GM18505 (cell line): ENCODE data around the gene MAD2L2.
"Not testable (repeated sequence)": the region's sequence is repeated elsewhere in the genome, so short reads cannot be mapped to it uniquely, and the experiment has no call there.

Experiments
- ATAC-seq: cut with Tn5 transposase; IDR thresholded peaks from one replicate; pipeline ENCODE4 v1.9.1; 2021; ENCODE audit not compliant: unreplicated experiment
- POLR2A ChIP-seq: IDR thresholded peaks from 4 replicates; pipeline ENCODE4 v1.6.1; 2011; ENCODE audit warnings: borderline replicate concordance; ENCODE audit not compliant: insufficient read depth, insufficient read length; ENCODE audit errors: extremely low read depth

MAD2L2 gene

DNA sequence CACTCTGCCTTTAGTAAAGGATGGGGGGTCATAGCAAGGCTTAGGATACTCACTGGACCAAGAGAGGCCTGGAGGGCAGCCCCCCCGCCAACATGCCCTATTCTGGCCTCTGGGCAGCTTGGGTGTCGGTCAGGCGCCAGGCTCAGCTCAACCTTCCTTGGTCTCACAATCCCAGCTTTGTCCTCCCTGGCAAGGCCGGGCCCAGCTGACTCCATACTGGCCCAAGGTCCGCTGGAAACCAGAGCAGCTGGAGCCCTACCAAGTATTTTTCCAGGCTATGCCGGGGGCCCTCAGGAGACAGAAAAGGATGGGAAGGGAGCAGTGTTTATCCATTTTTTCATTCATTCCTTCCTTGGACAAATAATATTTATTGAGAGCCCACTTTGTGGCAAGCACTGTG lies 32.9 kb downstream of the MAD2L2 start:
- no peak for ATAC-seq
- TF ChIP-seq POLR2A, result no peak

DNA sequence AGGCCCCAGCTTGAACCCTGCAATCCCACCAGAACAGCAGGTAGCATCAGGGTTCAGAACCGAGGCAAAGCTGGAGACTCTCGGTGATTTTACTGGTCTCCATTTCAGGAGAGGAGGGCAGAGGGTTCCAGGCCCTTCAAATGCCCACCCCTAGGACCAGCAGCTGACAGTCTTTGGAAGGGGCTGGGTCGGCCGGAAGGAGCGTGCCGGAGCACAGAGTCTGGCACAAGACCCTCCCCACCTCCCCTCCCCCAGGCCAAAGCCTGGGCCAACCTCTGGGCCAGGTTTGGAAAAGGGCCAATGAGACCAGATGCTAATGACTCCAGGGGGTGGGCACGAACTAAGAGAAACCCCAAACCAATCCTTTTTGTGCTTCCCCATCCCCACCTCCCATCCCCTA lies 33.6 kb downstream of the MAD2L2 start:
- ATAC-seq, result no peak
- TF ChIP-seq POLR2A, result no peak

DNA sequence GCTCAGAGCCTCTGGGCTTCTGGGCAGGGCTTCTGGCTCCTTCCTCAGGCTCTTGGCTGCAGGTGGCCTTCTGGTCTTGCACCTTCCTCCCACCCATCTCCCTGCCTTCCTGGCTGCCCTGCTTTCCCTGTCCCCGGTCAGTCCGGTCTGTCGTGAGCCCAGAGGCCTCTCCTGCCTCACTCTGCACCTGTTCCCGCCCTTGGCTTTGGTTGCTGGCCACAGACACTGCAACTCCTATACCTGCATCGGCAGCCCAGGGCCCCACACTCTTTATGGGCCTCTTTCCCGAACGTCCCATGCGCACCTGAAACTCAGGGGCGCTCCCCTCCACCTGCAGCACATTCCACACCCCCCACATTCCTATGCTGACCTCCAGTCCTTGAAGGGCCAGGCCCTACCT lies 34.6 kb downstream of the MAD2L2 start:
- TF ChIP-seq POLR2A, result no peak
- ATAC-seq, result no peak

DNA sequence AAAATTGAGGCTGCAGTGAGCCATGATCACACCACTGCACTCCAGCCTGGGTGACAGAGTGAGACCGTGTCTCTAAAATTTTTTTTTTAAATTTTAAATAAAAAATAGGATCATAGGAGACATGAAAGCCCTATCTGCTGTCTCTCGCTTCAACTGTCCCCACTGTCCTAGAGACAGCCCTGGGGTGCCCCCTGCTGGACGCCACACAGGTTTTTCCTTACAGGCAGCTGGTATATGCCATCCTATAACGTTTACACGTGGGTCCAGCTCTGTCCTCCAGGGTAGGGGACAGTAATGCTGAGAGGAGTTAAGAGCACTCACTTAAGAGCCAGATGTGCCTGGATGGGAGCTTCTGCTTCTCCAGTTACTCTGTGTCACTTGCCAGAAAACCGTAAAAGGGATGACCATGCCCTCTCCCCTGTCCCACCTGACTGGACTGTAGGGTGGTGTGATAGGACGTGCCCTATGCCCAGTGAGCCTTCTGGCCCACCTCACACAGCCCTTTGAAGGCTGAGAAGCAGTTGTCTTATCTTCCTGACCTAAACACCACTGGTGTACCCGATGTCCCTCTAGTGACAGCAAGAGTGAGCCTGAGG lies 35.2 kb downstream of the MAD2L2 start:
- no peak for ATAC-seq

DNA sequence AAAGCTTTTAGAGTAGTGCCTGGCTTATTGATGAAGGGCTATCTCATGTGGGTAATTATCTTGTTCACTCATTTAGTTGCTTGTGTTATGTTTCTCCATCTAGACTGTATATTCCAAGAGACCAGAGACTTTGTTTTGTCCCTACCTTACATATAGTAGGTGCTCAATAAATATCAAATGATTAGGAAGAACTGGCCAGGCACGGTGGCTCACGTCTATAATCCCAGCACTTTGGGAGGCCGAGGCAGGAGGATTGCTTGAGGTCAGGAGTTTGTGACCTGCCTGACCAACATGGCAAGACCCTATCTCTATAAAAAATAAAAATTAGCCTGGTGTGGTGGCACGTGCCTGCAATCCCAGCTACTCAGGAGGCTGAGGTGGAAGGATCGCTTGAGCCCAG lies 35.7 kb downstream of the MAD2L2 start:
- ATAC-seq, result no peak
- TF ChIP-seq POLR2A, result no peak

More for the DNA sequence above, 35.2 kb downstream of the MAD2L2 start:
- no peak for TF ChIP-seq POLR2A

DNA sequence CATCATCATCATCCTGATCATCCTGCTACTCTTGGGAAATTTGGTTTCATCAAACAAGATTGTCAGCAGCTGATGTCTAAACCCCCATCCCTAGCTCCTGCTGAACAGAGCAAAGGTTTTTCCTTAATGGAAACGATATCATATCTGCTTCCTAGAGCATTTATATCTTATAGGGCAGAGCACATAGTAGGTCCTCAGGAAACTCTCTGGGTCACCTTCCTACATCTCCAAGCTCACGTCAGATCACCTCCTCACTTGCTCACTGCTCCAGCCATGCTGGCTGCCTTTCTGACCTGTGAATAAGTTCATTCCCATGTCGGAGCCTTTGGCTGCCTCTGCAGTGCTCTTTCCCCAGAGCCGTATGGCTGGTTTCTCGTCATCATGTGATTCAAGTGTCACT lies 37.2 kb downstream of the MAD2L2 start:
- no peak for ATAC-seq
- no peak for TF ChIP-seq POLR2A

DNA sequence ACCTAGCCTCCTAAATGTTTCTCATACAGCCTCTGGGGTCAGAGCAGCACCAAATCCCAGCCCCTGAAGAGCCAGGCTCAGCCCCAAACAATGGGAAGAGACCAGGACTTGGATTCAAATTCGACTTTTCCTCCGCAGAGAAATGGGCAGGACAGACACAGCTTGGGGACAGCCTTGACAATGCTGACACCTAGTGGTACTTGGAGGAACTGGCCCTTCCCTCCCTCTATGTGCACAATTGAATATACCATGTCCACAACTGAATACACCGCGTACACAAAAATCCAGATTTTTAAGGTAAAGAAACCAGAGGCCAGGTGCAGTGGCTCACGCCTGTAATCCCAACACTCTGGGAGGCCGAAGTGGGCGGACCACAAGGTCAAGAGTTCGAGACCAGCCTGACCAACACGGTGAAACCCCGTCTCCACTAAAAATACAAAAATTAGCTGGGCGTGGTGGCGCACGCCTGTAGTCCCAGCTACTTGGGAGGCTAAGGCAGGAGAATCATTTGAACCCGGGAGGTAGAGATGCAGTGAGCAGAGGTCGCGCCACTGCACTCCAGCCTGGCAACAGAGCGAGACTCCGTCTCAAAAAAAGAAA lies 38.4 kb downstream of the MAD2L2 start:
- ATAC-seq, result not testable (repeated sequence)

DNA sequence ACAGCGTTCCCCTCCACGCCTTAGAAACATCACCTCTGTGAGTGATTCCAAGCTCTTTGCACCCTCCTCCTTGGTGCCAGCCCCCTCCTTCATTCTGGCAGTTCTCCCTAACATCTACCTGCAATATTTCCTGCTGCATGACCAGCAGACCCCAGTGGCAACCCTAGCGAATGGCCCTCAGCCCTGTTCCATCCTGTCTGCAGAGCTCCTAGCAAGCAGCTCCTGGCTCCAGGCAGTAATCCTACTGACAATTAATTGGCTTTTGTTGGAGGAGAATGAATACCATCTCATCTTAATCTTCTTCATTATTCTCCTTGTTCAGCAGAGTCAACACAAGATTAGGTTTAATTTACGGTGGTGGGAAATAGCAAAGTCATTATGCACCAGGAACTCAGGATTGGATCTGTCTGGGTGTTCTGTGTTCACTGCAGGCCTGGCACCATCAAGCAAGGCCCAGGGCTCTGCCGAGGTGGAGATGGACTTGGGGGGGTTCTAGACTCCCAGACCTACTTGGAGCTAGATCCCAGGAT lies 39.1 kb downstream of the MAD2L2 start:
- TF ChIP-seq POLR2A, result no peak
- no peak for ATAC-seq

DNA sequence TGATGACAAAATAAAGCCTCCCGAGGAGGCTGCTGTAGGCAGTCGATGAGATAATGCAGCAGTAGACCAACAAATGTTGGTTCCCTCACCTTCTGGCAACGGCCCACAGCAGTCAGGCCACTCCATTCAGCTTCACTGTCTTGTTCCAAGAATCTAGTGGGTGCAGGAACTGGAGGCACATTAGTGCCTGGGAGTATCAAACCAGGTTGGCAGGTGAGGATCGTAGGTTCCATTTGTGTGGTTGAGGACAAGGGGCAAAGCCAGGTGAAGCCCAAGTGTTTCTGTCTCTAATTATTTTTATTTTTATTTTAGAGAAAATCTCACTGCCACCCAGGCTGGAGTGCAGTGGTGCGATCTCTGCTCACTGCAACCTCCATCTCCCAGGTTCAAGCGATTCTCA lies 40.0 kb downstream of the MAD2L2 start:
- no peak for ATAC-seq

DNA sequence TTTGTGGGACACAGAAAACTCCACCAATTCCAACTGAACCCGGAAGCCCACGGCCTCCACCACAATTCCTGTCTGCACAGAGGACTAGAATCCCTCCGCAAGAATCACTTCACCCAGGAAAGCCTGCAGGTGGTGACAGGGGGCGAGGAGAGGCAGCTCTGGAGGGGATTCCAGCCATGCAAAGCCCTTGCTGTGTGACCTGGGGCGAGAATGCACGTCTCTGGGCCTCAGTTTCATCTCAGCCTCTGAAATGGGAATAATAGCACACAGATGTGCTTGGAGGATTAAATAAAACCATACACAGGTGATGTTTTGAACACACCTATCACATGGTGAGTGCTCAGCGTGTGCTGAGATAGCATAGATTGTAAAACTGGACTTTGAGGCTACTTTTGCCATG lies 40.8 kb downstream of the MAD2L2 start:
- ATAC-seq, result no peak
- TF ChIP-seq POLR2A, result no peak

More for the DNA sequence above, 40.0 kb downstream of the MAD2L2 start:
- no peak for TF ChIP-seq POLR2A

DNA sequence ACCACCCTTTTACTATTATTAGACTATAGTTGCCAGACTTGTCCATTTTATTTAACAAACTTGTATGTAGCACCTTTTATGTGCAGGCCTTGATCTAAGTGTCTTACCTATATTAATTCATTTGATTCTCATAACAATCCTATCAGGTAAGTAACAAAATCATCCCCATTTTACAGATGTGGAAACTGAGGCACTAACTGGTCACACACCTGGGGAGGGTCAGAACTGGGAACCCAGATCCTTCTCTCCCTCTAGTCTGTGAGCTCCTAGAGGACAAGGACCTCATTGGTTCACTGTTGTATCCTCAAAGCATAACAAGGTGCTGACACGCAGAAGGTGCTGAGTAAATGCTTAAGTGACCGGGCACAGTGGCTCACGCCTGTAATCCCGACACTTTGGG lies 41.6 kb downstream of the MAD2L2 start:
- no peak for ATAC-seq
- no peak for TF ChIP-seq POLR2A

DNA sequence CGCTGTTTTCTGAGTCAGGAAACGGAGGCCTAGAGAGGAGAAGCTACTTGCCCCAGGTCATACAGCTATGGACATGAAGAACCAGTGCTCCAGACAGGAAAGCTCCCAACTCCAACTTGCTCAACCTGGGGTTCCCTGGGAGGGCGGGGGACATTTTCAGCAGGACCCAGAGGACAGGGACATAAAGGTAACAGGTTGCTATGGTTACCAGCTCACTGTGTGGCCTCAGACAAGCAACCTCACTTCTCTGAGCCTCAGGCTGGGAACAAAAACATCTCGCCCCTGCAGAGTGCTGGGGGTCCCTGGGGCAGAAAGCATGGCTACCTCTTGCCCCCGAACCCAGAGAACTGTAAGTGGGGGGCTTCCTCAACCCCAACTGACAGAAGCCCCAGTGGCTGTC lies 42.8 kb downstream of the MAD2L2 start:
- no peak for TF ChIP-seq POLR2A
- no peak for ATAC-seq

DNA sequence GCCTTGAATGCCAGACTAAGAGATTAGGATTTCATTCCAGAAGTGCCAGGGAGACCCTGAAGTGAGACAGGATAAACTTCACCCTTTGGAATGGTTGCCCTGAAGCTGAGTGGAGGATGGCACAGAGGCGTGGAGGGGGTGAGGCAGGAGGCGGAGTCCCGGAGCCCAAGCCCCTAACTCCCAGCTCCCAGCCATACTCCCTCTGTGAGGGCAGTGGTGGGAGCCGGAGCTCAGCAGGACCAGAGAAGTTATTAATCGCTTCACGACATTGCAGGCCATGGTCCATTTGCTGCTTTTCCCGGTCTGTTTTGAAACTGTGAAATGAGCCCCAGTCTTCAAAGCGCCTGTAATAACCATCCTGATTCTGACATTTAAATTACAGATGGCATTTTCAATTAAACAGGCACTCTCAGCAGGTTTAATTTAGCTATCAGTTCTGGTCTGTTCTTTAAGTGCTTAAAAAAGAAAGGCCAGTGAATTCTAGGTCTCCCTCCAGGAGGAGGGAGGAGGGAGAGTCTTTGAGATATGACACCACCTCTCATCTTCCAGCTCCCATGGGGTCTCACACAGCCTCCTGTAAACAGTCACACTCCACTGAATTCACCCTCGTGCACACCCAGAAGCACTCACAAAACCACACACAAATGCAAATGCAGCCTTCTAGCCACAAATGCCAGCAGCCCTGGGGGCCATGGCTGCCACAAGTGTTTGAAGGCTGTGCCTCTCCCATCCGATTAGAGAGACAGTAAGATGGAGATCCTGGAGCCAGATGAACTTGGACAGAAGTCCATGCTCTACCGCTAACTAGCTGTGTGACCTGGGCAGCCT lies 46.4 kb downstream of the MAD2L2 start:
- ATAC-seq, result no peak
- no peak for TF ChIP-seq POLR2A
